Measurements from ENCODE around the gene IPO8. TPM values are rescaled to one million over a fixed set of nuclear protein-coding genes. Genes with fewer than 3 reads are reported as not detected.

The IPO8 gene
- total and polyA plus RNA-seq, 2 of the 8 experiments (the other 6 are each of a cell fraction or from before 2014, with no cell fraction given), result 7.2 to 59.8 TPM

DNA sequence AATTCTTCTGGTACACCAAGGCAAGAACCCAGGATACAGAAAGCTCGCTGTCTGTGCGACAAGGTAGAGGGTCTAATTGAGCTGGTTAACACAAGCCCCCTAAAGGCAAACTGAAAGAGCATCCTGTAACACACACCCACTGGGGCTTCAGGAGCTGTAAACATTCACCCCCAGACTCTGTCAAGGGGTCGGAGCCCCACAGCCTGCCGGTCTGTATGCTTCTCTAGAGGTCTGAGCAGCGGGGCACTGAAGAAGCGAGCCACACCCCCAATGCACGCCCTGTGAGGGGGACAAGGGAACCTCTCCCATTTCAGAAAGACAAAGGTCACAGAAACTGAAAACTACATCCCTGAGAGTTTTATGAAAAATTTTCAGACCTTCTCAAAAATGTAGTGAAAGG is 1.3 kb upstream of the IPO8 start:
- no peak overlapping the region for H3K14ac ChIP-seq (ENCODE audit: insufficient read length)
- DNase-seq (ENCODE audit: low read depth in 1 of 2, low spot score in 2 of 2) (no peak), FAIRE-seq (no peak)
- no peak overlapping the region for H3K18ac ChIP-seq (ENCODE audit: extremely low read depth, low read length)
- peaks cover 0 to 8% of the 10 kb centered on the region in 2 experiments for H4K20me1 ChIP-seq (replicated peaks in 1 of 2; ENCODE audit: control insufficient read depth in 1 of 2, insufficient read depth in 2 of 2, low read length in 2 of 2)
- peaks cover 0 to 28% of the 10 kb centered on the region in 2 experiments; a peak in 2 of 4 replicates for H3K79me2 ChIP-seq (ENCODE audit: control insufficient read depth in 1 of 2, insufficient read depth in 2 of 2, low read length in 2 of 2)
- H2AK5ac ChIP-seq (ENCODE audit: low read depth, low read length), result no peak overlapping the region
- H4K8ac ChIP-seq (ENCODE audit: extremely low read depth, insufficient read depth, low read length), result no peak overlapping the region
- H2AFZ ChIP-seq (ENCODE audit: low read length), result peak overlapping the region; percentile 92; the same call in 1 of the 2 replicates
- H3K27me3 ChIP-seq (replicated peaks in 1 of 4; ENCODE audit: control insufficient read depth in 3 of 4, extremely low read depth in 1 of 4, insufficient read depth in 3 of 4, low read length in 3 of 4), result no peaks in the 10 kb centered on the region
- no peaks in the 10 kb centered on the region for H3K9me3 ChIP-seq (ENCODE audit: insufficient read depth in 2 of 2, low read depth in 1 of 2, low read length in 1 of 2)
- ChIA-PET POLR2A (ENCODE audit: partially characterized antibody) (interaction anchor here (1.3 to 4.7 kb wide), 4 partner anchors 10 to 99 kb away, joined by 4 to 17 read pairs (median 14); partner anchors contain the start of gene CAPRIN2), CTCF (ENCODE audit: partially characterized antibody) (interaction anchor here (0.6 to 1.9 kb wide), 3 partner anchors 15 to 150 kb away, joined by 3 to 7 read pairs (median 4); no protein-coding TSS in a partner anchor)
- no peak overlapping the region for H3K9ac ChIP-seq (replicated peaks in 1 of 4; ENCODE audit: extremely low read depth in 1 of 4, low read depth in 3 of 4, low read length in 3 of 4)
- no peak overlapping the region for H2BK12ac ChIP-seq (ENCODE audit: low read depth, low read length)
- no peak overlapping the region for H3K56ac ChIP-seq (replicated peaks; ENCODE audit: insufficient read length, low read depth, low read length)
- H3K79me1 ChIP-seq (ENCODE audit: low read depth, low read length), result peaks cover 6% of the 10 kb centered on the region; the same call in 1 of the 2 replicates
- H3K36me3 ChIP-seq (ENCODE audit: control insufficient read depth in 2 of 4, insufficient read depth in 4 of 4, low read length in 3 of 4), result no peaks in the 10 kb centered on the region
- H3K4me1 ChIP-seq (replicated peaks in 1 of 4; ENCODE audit: control insufficient read depth in 3 of 4, insufficient read depth in 4 of 4, low read length in 3 of 4), result peaks cover 0 to 4% (median 2%) of the 10 kb centered on the region in 4 experiments; a peak in 3 of 7 replicates
- peaks cover 15% of the 10 kb centered on the region for H3K23me2 ChIP-seq (ENCODE audit: low read depth, low read length)
- no peak overlapping the region for H3K23ac ChIP-seq (ENCODE audit: insufficient read length)
- no peak overlapping the region for H3K4ac ChIP-seq (replicated peaks; ENCODE audit: insufficient read length, low read depth, low read length)
- TF ChIP-seq GABPA (IDR thresholded peaks at IDR 0.05; ENCODE audit: borderline replicate concordance, insufficient read depth, low read length) (no peak), CHD1 (IDR thresholded peaks at IDR 0.05; ENCODE audit: low read depth, low read length) (no peak), KDM1A (IDR thresholded peaks at IDR 0.05; ENCODE audit: borderline replicate concordance, low read length) (no peak), TBP (IDR thresholded peaks at IDR 0.05; ENCODE audit: low read depth, low read length) (no peak)
- H2BK5ac ChIP-seq (ENCODE audit: low read depth, low read length), result no peak overlapping the region
- H2BK15ac ChIP-seq (ENCODE audit: low read length), result no peak overlapping the region
- H3K27ac ChIP-seq (ENCODE audit: low read depth, low read length), result no peak overlapping the region
- H4K5ac ChIP-seq (ENCODE audit: insufficient read length, low read depth, low read length), result no peak overlapping the region
- H2BK120ac ChIP-seq (replicated peaks; ENCODE audit: low read depth, low read length), result no peak overlapping the region
- no peak overlapping the region for H4K91ac ChIP-seq (replicated peaks; ENCODE audit: insufficient read length, low read length)
- 62% methylated on average over 6 of the region's 7 CpGs; no CpG with 5 or more reads in 1 of the 2 experiments for WGBS, 2 experiments (ENCODE audit: extremely low coverage in 1 of 2, insufficient coverage in 1 of 2, insufficient read length in 1 of 2, insufficient replicate concordance in 2 of 2, low coverage in 1 of 2, low lambda C conversion rate in 2 of 2, missing lambda C conversion rate in 1 of 2)
- no peak overlapping the region for H2BK20ac ChIP-seq (ENCODE audit: low read length)
- peak overlapping the region in 1 of 4 experiments; percentile 92; a peak in 2 of 8 replicates for H3K4me3 ChIP-seq (ENCODE audit: extremely low read depth in 1 of 4, insufficient read depth in 2 of 4, low read depth in 3 of 4, low read length in 4 of 4)
- peak overlapping the region; percentile 72 to 78; a peak in 3 of 4 replicates for H3K4me2 ChIP-seq (ENCODE audit: insufficient read depth in 1 of 2, low read depth in 2 of 2, low read length in 2 of 2)
